Suprapubic skin (tissue), 4 donors: ENCODE measurements around the gene SLC32A1.

Source experiments
- EP300 ChIP-seq: sonication (generic); formaldehyde crosslinking; IDR thresholded peaks from one replicate; pipeline ENCODE4 v1.6.1; 2017; ENCODE audit warnings: antibody characterized with exemption
- POLR2A ChIP-seq, 2 donors: fragments of 450-650 bp; IDR thresholded peaks; one replicate each; pipeline ENCODE4 v1.6.1; 2017; ENCODE audit warnings: antibody characterized with exemption in 2 of 2, mild to moderate bottlenecking in 2 of 2, moderate library complexity in 2 of 2
- POLR2AphosphoS5 ChIP-seq, 3 donors: sonication (generic); formaldehyde crosslinking; IDR thresholded peaks; one replicate each; pipeline ENCODE4 v1.6.1; 2017; ENCODE audit warnings: antibody characterized with exemption in 3 of 3
- TF ChIP-seq, protein P1 (sequence below), 2 donors: fragments of 200-600 bp in 1 of 2; fragments of 450-650 bp in 1 of 2; sonication (generic) in 1 of 2; IDR thresholded peaks; one replicate each; pipeline ENCODE4 v1.5.1; 2016 to 2019; ENCODE audit warnings: antibody characterized with exemption in 2 of 2, mild to moderate bottlenecking in 1 of 2, moderate library complexity in 1 of 2

DNA sequence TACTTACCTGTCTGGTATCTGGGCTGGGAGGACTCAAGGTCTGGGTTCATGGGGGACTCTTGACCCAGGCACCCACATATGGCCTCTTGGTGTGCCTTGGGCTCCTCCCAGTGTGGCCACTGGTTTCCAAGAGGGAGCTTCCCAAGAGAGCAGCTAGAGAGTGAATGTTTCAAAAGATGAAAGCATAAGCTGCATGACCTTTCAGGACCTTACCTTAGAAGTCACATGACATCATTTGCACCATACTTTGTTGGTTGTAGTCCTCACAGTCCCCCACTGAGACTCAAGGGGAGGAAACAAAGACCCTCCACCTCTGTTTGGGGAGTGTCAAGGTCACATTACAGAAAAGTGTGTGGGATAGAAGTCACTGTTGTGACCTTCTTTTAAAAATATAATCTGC, 37.9 kb downstream of the SLC32A1 start:
- TF ChIP-seq, protein P1, sequence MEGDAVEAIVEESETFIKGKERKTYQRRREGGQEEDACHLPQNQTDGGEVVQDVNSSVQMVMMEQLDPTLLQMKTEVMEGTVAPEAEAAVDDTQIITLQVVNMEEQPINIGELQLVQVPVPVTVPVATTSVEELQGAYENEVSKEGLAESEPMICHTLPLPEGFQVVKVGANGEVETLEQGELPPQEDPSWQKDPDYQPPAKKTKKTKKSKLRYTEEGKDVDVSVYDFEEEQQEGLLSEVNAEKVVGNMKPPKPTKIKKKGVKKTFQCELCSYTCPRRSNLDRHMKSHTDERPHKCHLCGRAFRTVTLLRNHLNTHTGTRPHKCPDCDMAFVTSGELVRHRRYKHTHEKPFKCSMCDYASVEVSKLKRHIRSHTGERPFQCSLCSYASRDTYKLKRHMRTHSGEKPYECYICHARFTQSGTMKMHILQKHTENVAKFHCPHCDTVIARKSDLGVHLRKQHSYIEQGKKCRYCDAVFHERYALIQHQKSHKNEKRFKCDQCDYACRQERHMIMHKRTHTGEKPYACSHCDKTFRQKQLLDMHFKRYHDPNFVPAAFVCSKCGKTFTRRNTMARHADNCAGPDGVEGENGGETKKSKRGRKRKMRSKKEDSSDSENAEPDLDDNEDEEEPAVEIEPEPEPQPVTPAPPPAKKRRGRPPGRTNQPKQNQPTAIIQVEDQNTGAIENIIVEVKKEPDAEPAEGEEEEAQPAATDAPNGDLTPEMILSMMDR (IDR thresholded peaks at IDR 0.05), result no peak
- TF ChIP-seq POLR2AphosphoS5 (IDR thresholded peaks at IDR 0.05) (no peak), EP300 (no peak), POLR2A (IDR thresholded peaks at IDR 0.05) (no peak)
